ENCODE data around the gene CLEC7A. TPM values are rescaled to one million over a fixed set of nuclear protein-coding genes. Genes with fewer than 3 reads are reported as not detected.

Gene CLEC7A
- total RNA-seq, 1 experiment from 2014 or later = not detected

GRCh38 chr12:10073261-10073660 is 56.7 kb downstream of the CLEC7A start:
- in situ Hi-C loops (cut with HindIII; ENCODE audit: low pct_unique_long_range_greater_than_20kb, low sequenced_read_pairs) = no loop called here
- no TSS peak for BruUV-seq (replicated peaks)
- ATAC-seq (no peak), DNase-seq (ENCODE audit: low read depth, low spot score) (no peak)
- Histone ChIP-seq H3K27ac (ENCODE audit: low read length) (no peak overlapping the region), H3K4me3 (ENCODE audit: low read depth in 2 of 2, low read length in 2 of 2) (no peak overlapping the region), H3K4me1 (ENCODE audit: control insufficient read depth, insufficient read depth, low read length) (no peaks in the 10 kb centered on the region), H3K9me3 (ENCODE audit: control insufficient read depth, insufficient read depth, low read depth, low read length) (no peaks in the 10 kb centered on the region), H3K27me3 (ENCODE audit: control insufficient read depth, insufficient read depth, low read length) (no peaks in the 10 kb centered on the region), H3K36me3 (ENCODE audit: control insufficient read depth, insufficient read depth, low read length) (no peaks in the 10 kb centered on the region)
- no peak for TF ChIP-seq TCF7L2 (IDR thresholded peaks at IDR 0.05; ENCODE audit: low read depth, low read length)
- POLR2A ChIA-PET = no interaction called here
- CTCF ChIA-PET = no interaction called here
- intact Hi-C loops (cut with micrococcal nuclease; ENCODE audit: unreplicated experiment) = no loop called here

- ChIA-PET CTCF (no interaction called here), POLR2A (no interaction called here)
- Histone ChIP-seq H3K36me3 (ENCODE audit: control insufficient read depth, insufficient read depth, low read length) (no peaks in the 10 kb centered on the region), H3K9me3 (ENCODE audit: control insufficient read depth, insufficient read depth, low read depth, low read length) (no peaks in the 10 kb centered on the region), H3K4me1 (ENCODE audit: control insufficient read depth, insufficient read depth, low read length) (no peaks in the 10 kb centered on the region), H3K4me3 (ENCODE audit: low read depth in 2 of 2, low read length in 2 of 2) (no peak overlapping the region), H3K27me3 (ENCODE audit: control insufficient read depth, insufficient read depth, low read length) (no peaks in the 10 kb centered on the region), H3K27ac (ENCODE audit: low read length) (no peak overlapping the region)
- intact Hi-C loops (cut with micrococcal nuclease; ENCODE audit: unreplicated experiment) = no loop called here
- in situ Hi-C loops (cut with HindIII; ENCODE audit: low pct_unique_long_range_greater_than_20kb, low sequenced_read_pairs) = no loop called here
- TF ChIP-seq CTCF (IDR thresholded peaks at IDR 0.05) (no peak), TCF7L2 (IDR thresholded peaks at IDR 0.05; ENCODE audit: low read depth, low read length) (no peak), REST (IDR thresholded peaks at IDR 0.05; ENCODE audit: insufficient read depth in 1 of 2, low read depth in 2 of 2, low read length in 1 of 2) (no peak), POLR2AphosphoS5 (IDR thresholded peaks at IDR 0.05; ENCODE audit: low read depth, low read length) (no peak), SIN3A (IDR thresholded peaks at IDR 0.05; ENCODE audit: borderline replicate concordance, insufficient read depth, low read depth, low read length) (no peak)
- no TSS peak for BruUV-seq (replicated peaks)
- DNase-seq (ENCODE audit: low read depth, low spot score) = no peak
- ATAC-seq = no peak
Observed at GRCh38 chr12:10072131-10072530, 57.9 kb downstream of the CLEC7A start.

GRCh38 chr12:10070380-10070779 is 59.6 kb downstream of the CLEC7A start:
- intact Hi-C loops (cut with micrococcal nuclease; ENCODE audit: unreplicated experiment) = no loop called here
- H3K4me3 ChIP-seq (ENCODE audit: low read depth in 2 of 2, low read length in 2 of 2) = no peak overlapping the region
- H3K27me3 ChIP-seq (ENCODE audit: control insufficient read depth, insufficient read depth, low read length) = no peaks in the 10 kb centered on the region
- H3K9me3 ChIP-seq (ENCODE audit: control insufficient read depth, insufficient read depth, low read depth, low read length) = no peaks in the 10 kb centered on the region
- H3K36me3 ChIP-seq (ENCODE audit: control insufficient read depth, insufficient read depth, low read length) = no peaks in the 10 kb centered on the region
- CTCF ChIA-PET = no interaction called here
- H3K27ac ChIP-seq (ENCODE audit: low read length) = no peak overlapping the region
- no TSS peak for BruUV-seq (replicated peaks)
- TF ChIP-seq TCF7L2 (IDR thresholded peaks at IDR 0.05; ENCODE audit: low read depth, low read length) = no peak
- no peak for TF ChIP-seq POLR2AphosphoS5 (IDR thresholded peaks at IDR 0.05; ENCODE audit: low read depth, low read length)
- no peak for TF ChIP-seq REST (IDR thresholded peaks at IDR 0.05; ENCODE audit: insufficient read depth in 1 of 2, low read depth in 2 of 2, low read length in 1 of 2)
- TF ChIP-seq SIN3A (IDR thresholded peaks at IDR 0.05; ENCODE audit: borderline replicate concordance, insufficient read depth, low read depth, low read length) = no peak
- no peak for TF ChIP-seq CTCF (IDR thresholded peaks at IDR 0.05)
- ATAC-seq = no peak
- no peaks in the 10 kb centered on the region for H3K4me1 ChIP-seq (ENCODE audit: control insufficient read depth, insufficient read depth, low read length)
- POLR2A ChIA-PET = no interaction called here
- in situ Hi-C loops (cut with HindIII; ENCODE audit: low pct_unique_long_range_greater_than_20kb, low sequenced_read_pairs) = no loop called here
- DNase-seq (ENCODE audit: low read depth, low spot score) = no peak

Measured in Panc1 (cell line).